HPDE6-E6E7 (cell line): Measurements from ENCODE around the gene CLIC5.
A peak's percentile ranks its signal among the peaks of the same experiment; 100 is the strongest.
"Not testable (repeated sequence)": the region's sequence is repeated elsewhere in the genome, so short reads cannot be mapped to it uniquely, and the experiment has no call there.

ENCODE experiments used
- DNase-seq: peaks from one replicate; pipeline ENCODE4 v3.0.0; 2011; ENCODE audit warnings: missing footprints; ENCODE audit errors: extremely low spot score

CLIC5 gene

GRCh38 chr6:45927421-45928320 is 88.0 kb downstream of the CLIC5 start:
- no peak for DNase-seq

DNA sequence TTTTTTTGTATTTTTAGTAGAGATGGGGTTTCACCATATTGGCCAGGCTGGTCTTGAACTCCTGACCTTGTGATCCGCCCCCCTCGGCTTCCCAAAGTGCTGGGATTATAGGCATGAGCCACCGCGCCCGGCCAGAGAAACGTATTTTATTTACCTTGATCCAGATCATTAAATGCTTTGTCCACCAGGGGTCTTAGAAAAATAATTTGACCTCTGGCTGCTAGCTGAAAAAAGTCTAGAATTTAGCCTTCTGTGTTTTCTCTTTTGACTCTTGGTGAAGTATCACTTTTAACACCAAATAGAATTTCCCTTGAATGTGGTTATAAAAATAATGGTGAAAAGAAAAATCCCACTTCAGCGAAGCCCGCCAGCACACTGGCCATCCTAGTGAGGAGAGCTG is 89.2 kb downstream of the CLIC5 start:
- not testable (repeated sequence) for DNase-seq

DNA sequence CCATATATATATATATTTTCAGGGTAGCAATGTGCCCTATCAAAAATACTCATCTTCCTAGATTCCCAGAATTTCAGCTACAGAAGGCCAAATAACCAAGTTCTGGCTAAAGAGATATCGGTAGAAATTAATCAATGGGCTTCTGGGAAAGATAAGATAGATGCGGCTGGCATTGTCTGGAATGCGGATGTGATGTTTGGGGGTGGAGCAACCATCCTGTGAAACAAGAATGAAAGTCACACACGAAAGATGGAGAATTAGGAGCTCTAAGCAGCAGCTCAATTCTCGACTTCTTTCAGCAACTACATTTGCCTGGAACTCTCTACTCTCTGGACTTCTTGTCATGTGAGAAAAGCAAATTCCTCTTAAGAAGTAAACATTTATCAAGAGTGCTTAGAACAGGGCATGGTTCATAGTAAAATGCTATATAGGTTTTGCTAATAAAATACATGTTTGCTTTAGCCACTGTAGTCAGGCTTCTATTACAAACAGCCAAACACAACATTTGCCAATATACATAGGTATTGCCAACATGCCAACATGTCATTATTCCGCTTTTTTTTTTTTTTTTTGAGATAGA is 90.8 kb downstream of the CLIC5 start:
- DNase-seq: no peak

DNA sequence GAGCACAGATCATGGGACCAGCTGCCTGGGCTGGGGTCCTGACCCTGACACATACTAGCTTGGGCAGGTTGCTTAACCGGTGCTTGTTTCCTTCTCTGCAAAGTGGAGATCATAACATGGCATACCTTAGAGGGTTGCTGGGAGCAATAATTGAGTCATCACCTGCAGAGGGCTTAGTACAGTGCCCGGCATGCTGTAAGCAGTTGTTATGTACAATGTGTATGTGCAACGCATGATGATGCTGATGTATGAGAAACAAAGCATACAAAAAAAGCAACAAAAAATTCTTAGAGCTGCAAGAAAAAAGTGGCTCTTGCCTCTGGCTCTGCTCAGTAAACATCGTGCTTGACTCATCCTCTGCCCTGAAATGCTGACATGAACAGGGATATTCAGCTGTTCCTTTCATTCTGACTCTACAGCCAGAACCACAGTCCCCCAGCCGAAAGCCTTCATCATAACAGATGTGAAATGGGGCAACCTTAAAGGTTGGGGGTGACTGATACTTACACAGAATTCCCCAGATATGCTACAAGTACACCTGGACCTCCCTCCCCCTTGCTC is 91.7 kb downstream of the CLIC5 start:
- peak; percentile 21 for DNase-seq

- peak; percentile 58 for DNase-seq
Measured at GRCh38 chr6:45922728-45923351, 92.8 kb downstream of the CLIC5 start.

GRCh38 chr6:45921691-45922281 is 93.9 kb downstream of the CLIC5 start:
- DNase-seq: no peak

DNA sequence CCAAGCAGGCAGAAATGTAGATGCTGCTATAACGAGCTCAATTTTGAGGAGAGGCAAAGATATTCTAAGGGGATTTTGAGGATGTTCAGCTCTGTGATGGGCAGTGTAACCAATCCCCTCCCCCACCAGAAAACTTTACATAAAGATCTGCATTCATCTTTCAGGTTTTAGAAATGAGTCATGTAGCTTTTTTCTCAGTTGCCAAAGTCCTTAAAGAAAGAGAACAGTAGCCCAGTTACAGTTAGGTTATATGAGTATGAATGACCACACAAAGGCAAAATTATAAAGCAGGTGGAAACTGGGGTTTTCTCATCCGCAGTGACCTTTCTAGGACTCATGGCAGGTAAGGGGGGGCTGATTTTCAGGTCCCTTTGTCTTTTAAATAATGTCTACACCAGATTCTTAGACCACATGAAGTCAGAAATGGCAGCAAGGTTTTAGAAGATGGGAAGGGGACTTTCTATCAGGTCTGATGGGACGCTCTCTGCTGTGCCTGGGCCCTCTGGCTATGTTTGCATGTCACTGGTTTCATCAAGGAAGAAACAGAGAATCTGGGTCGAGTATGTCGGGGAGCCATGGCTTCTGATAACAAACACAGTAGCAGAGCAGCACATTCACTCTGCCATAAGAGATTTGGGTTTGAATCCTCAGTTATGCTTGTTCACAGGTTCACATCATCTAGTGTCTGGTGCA is 94.7 kb downstream of the CLIC5 start:
- DNase-seq: no peak

DNA sequence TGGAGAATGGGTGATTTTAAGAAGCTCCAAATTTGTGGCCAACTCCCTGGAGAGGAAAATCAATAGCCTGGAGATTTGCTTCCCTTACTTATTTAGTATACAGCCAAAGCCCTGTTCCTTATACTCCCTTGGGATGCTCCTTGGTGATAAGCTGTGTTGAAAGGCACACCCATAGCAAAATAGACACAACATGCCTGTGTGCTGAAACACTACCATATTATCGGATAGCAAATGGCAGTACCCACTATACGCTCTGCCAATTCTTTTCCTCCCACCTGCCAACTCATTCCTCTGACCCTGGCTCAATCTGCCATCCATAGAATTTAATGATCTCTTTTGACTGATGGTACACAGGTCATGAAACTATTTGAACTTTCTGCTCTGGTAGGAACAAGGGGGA is 98.2 kb downstream of the CLIC5 start:
- DNase-seq: no peak

DNA sequence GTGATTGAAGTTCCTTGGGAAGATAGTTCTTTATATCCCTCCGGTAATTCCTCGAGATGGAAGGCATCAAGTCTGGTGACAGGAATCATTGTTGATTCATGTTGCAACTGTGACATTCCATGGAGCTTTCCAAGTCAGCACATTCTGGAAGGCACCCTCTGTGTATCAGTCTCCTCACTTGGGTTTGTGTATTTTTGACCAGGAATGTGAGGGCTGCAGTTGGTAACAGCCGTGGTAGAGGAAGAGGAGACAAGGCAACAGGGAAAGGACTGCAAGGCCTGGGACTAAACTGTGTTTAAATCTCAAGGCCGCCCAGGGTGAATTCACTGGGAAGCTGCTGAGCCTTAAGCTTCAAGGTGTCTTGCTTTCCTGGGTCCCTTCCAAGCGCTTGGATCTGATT is 99.0 kb downstream of the CLIC5 start:
- DNase-seq: no peak

DNA sequence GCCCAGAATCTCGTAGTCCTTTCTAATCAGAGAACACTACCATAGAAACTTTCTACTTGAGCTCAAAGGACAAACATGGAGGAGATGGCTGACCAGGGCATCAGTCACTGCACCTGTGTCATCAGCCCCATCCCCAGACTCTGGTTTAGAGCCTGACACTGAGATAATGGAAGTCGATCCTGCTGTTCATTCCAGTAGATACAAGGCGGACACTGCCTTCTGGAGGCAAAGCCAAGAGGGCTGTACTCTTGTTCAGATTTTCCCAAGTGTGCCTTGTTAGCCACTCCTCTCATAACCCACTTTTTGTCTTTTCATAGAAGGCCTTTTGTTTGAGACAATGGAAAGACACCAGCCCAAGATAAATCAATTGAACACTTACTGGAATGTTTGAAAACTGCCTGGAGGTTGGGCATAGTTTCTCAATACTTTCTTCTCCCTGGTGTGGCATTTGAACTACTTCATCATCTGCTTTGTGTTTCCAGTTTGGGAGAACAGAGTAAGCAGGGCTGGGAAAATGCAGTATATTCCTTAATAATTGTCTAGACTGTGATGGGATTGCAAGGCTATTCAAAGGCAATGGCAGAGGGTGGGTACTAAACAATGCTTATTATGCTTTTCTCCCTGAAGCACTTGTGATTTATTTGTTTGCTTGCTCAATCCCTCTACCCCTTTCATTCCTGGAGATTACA is 99.7 kb downstream of the CLIC5 start:
- no peak for DNase-seq

DNA sequence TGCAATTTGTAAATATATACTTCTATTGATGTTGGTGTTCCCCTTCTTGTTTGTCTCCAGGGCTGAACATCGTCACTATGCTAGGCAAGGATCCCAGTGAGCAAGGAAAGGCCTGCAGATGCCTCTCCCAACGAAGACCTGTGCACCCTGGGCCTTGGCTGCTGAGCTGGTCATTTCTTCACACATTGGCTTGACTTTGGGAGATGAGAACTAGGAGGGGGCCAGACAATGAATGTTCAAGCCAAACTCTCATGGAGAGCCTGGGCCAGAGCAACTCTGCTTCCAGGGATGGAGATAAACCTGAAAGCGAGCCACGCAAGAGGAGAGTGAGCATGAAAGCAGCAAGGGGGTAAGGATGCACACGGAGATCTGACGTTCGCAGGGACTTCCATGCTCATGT is 104.0 kb downstream of the CLIC5 start:
- DNase-seq: no peak

DNA sequence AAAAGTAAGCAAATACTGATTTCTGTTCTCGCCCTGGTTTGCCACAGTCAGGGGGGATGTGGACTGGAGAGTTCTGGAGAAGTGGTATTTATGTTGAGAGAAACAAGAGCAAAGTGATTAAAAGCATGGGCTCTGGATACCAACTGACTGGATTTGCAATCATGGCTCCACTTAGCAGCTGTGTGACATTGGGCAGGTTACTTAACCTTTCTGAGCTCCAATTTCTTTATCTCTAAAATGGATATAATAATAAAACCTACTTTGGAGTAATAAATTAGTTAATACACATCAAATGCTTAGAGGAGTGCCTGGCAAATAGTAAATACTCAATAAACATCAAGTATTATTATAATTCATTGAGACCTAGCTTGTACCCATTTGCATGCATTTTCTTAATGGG is 111.7 kb downstream of the CLIC5 start:
- DNase-seq: no peak

- DNase-seq: no peak
Measured at GRCh38 chr6:45902984-45903383, 112.7 kb downstream of the CLIC5 start.

DNA sequence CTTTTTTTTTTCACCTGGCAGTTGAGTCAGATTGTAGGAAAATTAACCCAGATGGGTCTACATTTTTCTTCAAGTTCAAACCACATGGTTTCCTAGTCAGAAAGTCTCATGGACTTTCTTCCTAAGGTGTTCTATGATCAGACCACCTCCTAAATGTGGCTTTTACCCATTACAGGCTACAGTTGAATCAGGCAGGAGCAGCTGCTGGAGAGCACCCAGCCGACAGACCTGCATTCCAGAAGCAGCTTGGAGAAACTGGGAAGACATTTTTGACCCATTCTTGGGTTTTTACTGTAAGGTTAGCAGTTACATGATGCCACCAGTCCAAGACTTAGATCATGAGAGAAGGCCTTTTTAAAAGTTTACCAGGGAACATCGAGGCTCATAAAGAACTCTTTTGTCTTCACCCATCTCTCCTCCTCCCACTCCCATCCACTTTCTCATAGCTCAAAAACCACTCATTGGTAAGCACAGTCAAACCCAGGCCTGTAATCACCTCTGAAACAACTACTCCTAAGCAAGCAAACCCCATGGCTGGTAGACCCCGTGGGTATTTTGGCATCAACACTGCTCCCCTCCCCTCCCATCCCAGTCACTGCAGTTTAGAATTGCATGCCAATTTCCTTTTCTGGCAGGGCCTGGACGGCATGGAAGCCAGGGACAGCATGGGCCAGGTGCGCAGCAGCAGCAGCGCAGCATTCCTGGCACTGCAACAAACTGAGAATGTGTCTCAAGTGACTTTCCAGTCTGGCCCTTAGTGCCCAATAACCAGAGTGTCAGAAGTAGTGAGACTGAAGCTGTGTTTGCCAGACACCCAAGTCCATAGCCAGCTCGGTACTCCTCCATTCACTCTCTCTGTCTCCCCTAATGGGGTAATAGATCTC is 113.7 kb downstream of the CLIC5 start:
- no peak for DNase-seq

- no peak for DNase-seq
Measured at GRCh38 chr6:45900808-45901752, 114.6 kb downstream of the CLIC5 start.

- DNase-seq: no peak
Measured at GRCh38 chr6:45899683-45899946, 116.0 kb downstream of the CLIC5 start.

GRCh38 chr6:45898941-45899682 is 116.5 kb downstream of the CLIC5 start:
- no peak for DNase-seq

DNA sequence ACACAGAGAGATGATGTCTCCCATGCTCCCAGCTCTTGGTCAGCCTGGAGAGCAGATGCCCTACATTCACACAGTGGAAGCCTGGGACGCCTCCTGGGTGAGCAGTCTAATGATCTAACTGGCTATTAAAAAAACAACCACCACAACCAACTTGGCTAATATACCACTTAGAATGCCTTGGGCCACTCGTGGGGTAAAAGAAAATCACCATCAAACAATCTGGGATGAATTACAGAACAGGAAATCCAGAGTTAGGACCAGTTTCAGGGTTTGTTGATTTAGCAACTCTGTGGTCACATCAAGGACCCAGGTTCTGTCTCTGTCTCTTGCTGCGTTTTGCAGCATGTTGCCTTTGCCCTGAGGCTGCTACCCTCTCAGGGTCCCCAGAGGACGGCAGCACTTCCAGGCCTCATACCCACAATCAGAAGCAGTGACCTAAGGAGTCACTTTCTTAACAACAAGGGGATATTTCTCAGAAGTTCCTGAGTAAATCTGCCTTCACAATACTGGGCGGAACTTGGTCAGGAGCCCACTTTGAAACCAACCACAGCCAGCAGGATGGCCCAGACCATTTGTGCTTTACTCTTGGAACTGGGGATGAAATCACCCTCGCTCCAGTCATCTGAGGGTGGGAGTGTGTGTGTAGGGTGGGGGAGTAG is 118.7 kb downstream of the CLIC5 start:
- no peak for DNase-seq
